ENCODE results near the gene LAT.

GRCh38 chr16:29012913-29013553 is 28.2 kb downstream of the LAT start:
- TF ChIP-seq CTCF (IDR thresholded peaks at IDR 0.05 in 4 of 5, conservative IDR thresholded peaks at IDR 0.05 in 1 of 5) (no peak), POLR2A (IDR thresholded peaks at IDR 0.05) (no peak)

Data from gastrocnemius medialis (tissue), 4 donors.